Liver (tissue), 9 donors: ENCODE results near the gene SDC1. TPM values are rescaled to one million over a fixed set of nuclear protein-coding genes. Genes with fewer than 3 reads are reported as not detected.

Source experiments
- DNase-seq: peaks from one replicate; pipeline ENCODE4 v3.0.0-alpha.2; 2017; ENCODE audit warnings: low spot score
- H3K27ac ChIP-seq, 2 donors: one replicate each; pipeline ENCODE4 v1.7.0; 2013; ENCODE audit warnings: inconsistent platforms in 2 of 2, low read length in 2 of 2, control low read depth in 1 of 2, low read depth in 1 of 2, mild to moderate bottlenecking in 1 of 2
- H3K27me3 ChIP-seq, 4 donors: one replicate each; pipeline versions ENCODE4 v1.6.1 to v1.7.0; 2013; ENCODE audit warnings: low read length in 3 of 4, inconsistent platforms in 1 of 4, mild to moderate bottlenecking in 1 of 4, moderate library complexity in 1 of 4; ENCODE audit not compliant: control insufficient read depth in 4 of 4, insufficient read depth in 4 of 4
- H3K36me3 ChIP-seq, 4 donors: one replicate each; pipeline versions ENCODE4 v1.6.1 to v1.7.0; 2013; ENCODE audit warnings: low read length in 3 of 4, mild to moderate bottlenecking in 3 of 4, low read depth in 1 of 4, moderate library complexity in 1 of 4; ENCODE audit not compliant: control insufficient read depth in 4 of 4, insufficient read depth in 3 of 4
- H3K4me1 ChIP-seq, 4 donors: one replicate each; pipeline versions ENCODE4 v1.6.1 to v1.7.0; 2013; ENCODE audit warnings: low read length in 3 of 4, mild to moderate bottlenecking in 3 of 4, moderate library complexity in 1 of 4; ENCODE audit not compliant: control insufficient read depth in 4 of 4, insufficient read depth in 4 of 4
- H3K4me3 ChIP-seq, 3 donors: one replicate each; pipeline versions ENCODE4 v1.6.1 to v1.7.0; 2013; ENCODE audit warnings: low read length in 3 of 3, control low read depth in 1 of 3, low read depth in 1 of 3, mild to moderate bottlenecking in 1 of 3
- H3K9ac ChIP-seq, 2 donors: one replicate each; pipeline ENCODE4 v1.7.0; 2013; ENCODE audit warnings: low read length in 2 of 2, mild to moderate bottlenecking in 2 of 2, moderate library complexity in 2 of 2, control low read depth in 1 of 2, low read depth in 1 of 2
- H3K9me3 ChIP-seq, 4 donors: one replicate each; pipeline versions ENCODE4 v1.6.1 to v1.7.0; 2013; ENCODE audit warnings: low read length in 3 of 4; ENCODE audit not compliant: control insufficient read depth in 4 of 4
- ATF3 ChIP-seq: IDR thresholded peaks from 2 replicates; pipeline ENCODE4 v1.6.1; 2016; ENCODE audit warnings: antibody characterized with exemption
- CTCF ChIP-seq: fragments of 150-350 bp; IDR thresholded peaks from 2 replicates; pipeline ENCODE4 v1.5.1; 2017; ENCODE audit warnings: improper control_type of control experiment, low read depth, low read length; ENCODE audit not compliant: missing input control
- EGR1 ChIP-seq, 2 donors: IDR thresholded peaks; 2 replicates each; pipeline ENCODE4 v1.6.1; 2016 to 2018; ENCODE audit warnings: antibody characterized with exemption in 2 of 2, low read depth in 2 of 2
- FOXA1 ChIP-seq: IDR thresholded peaks from 2 replicates; pipeline ENCODE4 v1.6.1; 2016; ENCODE audit warnings: antibody characterized with exemption
- FOXA2 ChIP-seq: IDR thresholded peaks from 2 replicates; pipeline ENCODE4 v1.6.1; 2016; ENCODE audit warnings: antibody characterized with exemption
- GABPA ChIP-seq, 2 donors: IDR thresholded peaks in 1 of 2; conservative IDR thresholded peaks in 1 of 2; 2 replicates each; pipeline ENCODE4 v1.6.1; 2016; ENCODE audit warnings: antibody characterized with exemption in 2 of 2, mild to moderate bottlenecking in 1 of 2, moderate library complexity in 1 of 2
- HNF4A ChIP-seq, 2 donors: conservative IDR thresholded peaks; 2 replicates each; pipeline ENCODE4 v1.6.1; 2016; ENCODE audit warnings: antibody characterized with exemption in 2 of 2, mild to moderate bottlenecking in 2 of 2
- HNF4G ChIP-seq: IDR thresholded peaks from 2 replicates; pipeline ENCODE4 v1.6.1; 2016; ENCODE audit warnings: antibody characterized with exemption
- JUND ChIP-seq, 2 donors: IDR thresholded peaks; 2 replicates each; pipeline ENCODE4 v1.6.1; 2016; ENCODE audit warnings: antibody characterized with exemption in 2 of 2
- MAX ChIP-seq: IDR thresholded peaks from 2 replicates; pipeline ENCODE4 v1.6.1; 2016; ENCODE audit warnings: antibody characterized with exemption
- NR2F2 ChIP-seq: IDR thresholded peaks from 2 replicates; pipeline ENCODE4 v1.6.1; 2016; ENCODE audit warnings: antibody characterized with exemption
- RAD21 ChIP-seq, 2 donors: IDR thresholded peaks; 2 replicates each; pipeline ENCODE4 v1.6.1; 2016; ENCODE audit warnings: antibody characterized with exemption in 2 of 2, mild to moderate bottlenecking in 2 of 2
- REST ChIP-seq: IDR thresholded peaks from 2 replicates; pipeline ENCODE4 v1.6.1; 2016; ENCODE audit warnings: antibody characterized with exemption, mild to moderate bottlenecking
- RXRA ChIP-seq, 2 donors: IDR thresholded peaks; 2 replicates each; pipeline ENCODE4 v1.6.1; 2017 to 2018; ENCODE audit warnings: antibody characterized with exemption in 2 of 2, mild to moderate bottlenecking in 1 of 2
- SP1 ChIP-seq: IDR thresholded peaks from 2 replicates; pipeline ENCODE4 v1.6.1; 2018; ENCODE audit warnings: antibody characterized with exemption, mild to moderate bottlenecking
- TAF1 ChIP-seq: conservative IDR thresholded peaks from 2 replicates; pipeline ENCODE4 v1.6.1; 2016; ENCODE audit warnings: antibody characterized with exemption, mild to moderate bottlenecking
- YY1 ChIP-seq: IDR thresholded peaks from 2 replicates; pipeline ENCODE4 v1.6.1; 2016; ENCODE audit warnings: antibody characterized with exemption, mild to moderate bottlenecking
- ZBTB33 ChIP-seq: IDR thresholded peaks from 2 replicates; pipeline ENCODE4 v1.6.1; 2016; ENCODE audit warnings: antibody characterized with exemption
- WGBS: extraction: QIAGEN DNeasy Blood & Tissue Kit; methylation state at CpG from one replicate; pipeline ENCODE4 v1.1.7; 2013; 5-methylcytosine and 5-hydroxymethylcytosine counted together
- polyA plus RNA-seq, 2 donors: library from polyadenylated mRNA; stranded (reverse) in 1 of 2; unstranded in 1 of 2; fragments of 200-250 nt in 1 of 2; fragments of >200 nt in 1 of 2; fragmentation: Nextera tagmentation in 1 of 2; extraction: Ambion mirVana in 1 of 2; gene quantifications; one replicate each; pipeline versions ENCODE4 v1.2.1 to v1.2.3, GENCODE V29; 2013 to 2015
- total RNA-seq, 2 donors: library from RNA; depleted of rRNA; stranded (reverse); fragments of >200 nt; gene quantifications; one replicate each; pipeline ENCODE4 v1.2.3, GENCODE V29; 2014
- donor health status: healthy.
- donor health status: healthy.
- donor health status: healthy.
- donor health status: healthy.
- donor health status: healthy.

SDC1 gene
- total and polyA plus RNA-seq, 4 donors = 99.6 to 363 (median 196) TPM

- Histone ChIP-seq H3K27me3 (no peaks in the 10 kb centered on the region), H3K9ac (peak overlapping the region; percentile 34 to 73), H3K4me1 (peaks cover 18 to 97% (median 74%) of the 10 kb centered on the region in 4 donors), H3K9me3 (no peaks in the 10 kb centered on the region), H3K36me3 (no peaks in the 10 kb centered on the region), H3K27ac (peak overlapping the region; percentile 94 to 98), H3K4me3 (peak overlapping the region in 1 of 3 donors; percentile 9)
- WGBS = 40% methylated on average over 13 of the region's 13 CpGs
- TF ChIP-seq ZBTB33 (peak; percentile 85), HNF4A (conservative IDR thresholded peaks at IDR 0.05) (peak; percentile 97), HNF4G (peak; percentile 92), JUND (IDR thresholded peaks at IDR 0.05) (peak; percentile 14 to 94), ATF3 (no peak), TAF1 (no peak), GABPA (IDR thresholded peaks at IDR 0.05 in 1 of 2, conservative IDR thresholded peaks at IDR 0.05 in 1 of 2) (peak in 1 of 2 donors; percentile 13), EGR1 (IDR thresholded peaks at IDR 0.05; ENCODE audit: low read depth in 2 of 2) (peak in 1 of 2 donors; percentile 80), MAX (peak; percentile 92), SP1 (peak; percentile 99), REST (peak; percentile 69), RXRA (IDR thresholded peaks at IDR 0.05) (peak; percentile 100), RAD21 (IDR thresholded peaks at IDR 0.05) (peak; percentile 36 to 67), FOXA1 (peak; percentile 77), YY1 (peak; percentile 86), CTCF (no peak), NR2F2 (peak; percentile 72), FOXA2 (peak; percentile 61)
- DNase-seq = peak; percentile 63
Measured at GRCh38 chr2:20215183-20216040, 9.5 kb downstream of the SDC1 start.
